GM08714 (cell line): ENCODE measurements around the gene CYTH3.
A peak's percentile ranks its signal among the peaks of the same experiment; 100 is the strongest.
"Not testable (repeated sequence)": the region's sequence is repeated elsewhere in the genome, so short reads cannot be mapped to it uniquely, and the experiment has no call there.

ENCODE experiments used
- H3K4me3 ChIP-seq: fragments of 200-500 bp; sonication (Bioruptor generic); 2 replicates; pipeline ENCODE4 v1.5.1; 2014; ENCODE audit warnings: mild to moderate bottlenecking, low read length, inconsistent platforms
- ZNF274 ChIP-seq: IDR thresholded peaks from 2 replicates; pipeline ENCODE4 v1.6.1; 2012; ENCODE audit warnings: mild to moderate bottlenecking, low read depth, low read length

The CYTH3 gene, protein sequence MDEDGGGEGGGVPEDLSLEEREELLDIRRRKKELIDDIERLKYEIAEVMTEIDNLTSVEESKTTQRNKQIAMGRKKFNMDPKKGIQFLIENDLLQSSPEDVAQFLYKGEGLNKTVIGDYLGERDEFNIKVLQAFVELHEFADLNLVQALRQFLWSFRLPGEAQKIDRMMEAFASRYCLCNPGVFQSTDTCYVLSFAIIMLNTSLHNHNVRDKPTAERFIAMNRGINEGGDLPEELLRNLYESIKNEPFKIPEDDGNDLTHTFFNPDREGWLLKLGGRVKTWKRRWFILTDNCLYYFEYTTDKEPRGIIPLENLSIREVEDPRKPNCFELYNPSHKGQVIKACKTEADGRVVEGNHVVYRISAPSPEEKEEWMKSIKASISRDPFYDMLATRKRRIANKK

GRCh38 chr7:6272481-6273323 is at the start of gene CYTH3:
Gene CYTH3, minus strand, starts transcription at chr7:6272624. Its CDS starts 117 bp downstream, at chr7:6272507.
- peak within 1 kb of the TSS; percentile 90 for H3K4me3 ChIP-seq
- no peak for TF ChIP-seq ZNF274

GRCh38 chr7:6320791-6321190 is 48.4 kb upstream of the CYTH3 start:
- TF ChIP-seq ZNF274 = no peak
- H3K4me3 ChIP-seq = no peak overlapping the region

GRCh38 chr7:6317797-6318438 is 45.5 kb upstream of the CYTH3 start:
- no peak overlapping the region for H3K4me3 ChIP-seq
- TF ChIP-seq ZNF274 = no peak

GRCh38 chr7:6316226-6316625 is 43.8 kb upstream of the CYTH3 start:
- H3K4me3 ChIP-seq = no peak overlapping the region
- no peak for TF ChIP-seq ZNF274

DNA sequence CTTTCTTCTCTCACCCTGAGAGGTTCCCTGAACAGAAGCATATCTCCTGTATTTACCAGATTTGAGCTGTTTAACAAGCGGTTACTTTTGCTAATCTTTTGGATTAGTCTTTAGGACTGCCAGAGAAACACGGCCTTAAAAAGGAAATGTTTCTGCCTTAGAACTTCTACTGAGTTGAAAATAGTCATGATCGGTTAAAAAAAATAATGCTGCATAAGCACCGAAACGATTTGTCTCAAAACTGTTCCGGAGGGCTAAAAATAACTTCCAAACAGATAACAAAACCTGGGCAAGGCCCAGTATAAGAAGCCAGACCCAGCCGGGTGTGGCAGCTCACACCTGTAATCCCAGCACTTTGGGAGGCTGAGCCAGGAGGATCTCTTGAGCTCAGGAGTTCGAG is 43.3 kb upstream of the CYTH3 start:
- TF ChIP-seq ZNF274 = no peak
- no peak overlapping the region for H3K4me3 ChIP-seq

- TF ChIP-seq ZNF274 = no peak
Measured at GRCh38 chr7:6310271-6310993, 38.0 kb upstream of the CYTH3 start.

DNA sequence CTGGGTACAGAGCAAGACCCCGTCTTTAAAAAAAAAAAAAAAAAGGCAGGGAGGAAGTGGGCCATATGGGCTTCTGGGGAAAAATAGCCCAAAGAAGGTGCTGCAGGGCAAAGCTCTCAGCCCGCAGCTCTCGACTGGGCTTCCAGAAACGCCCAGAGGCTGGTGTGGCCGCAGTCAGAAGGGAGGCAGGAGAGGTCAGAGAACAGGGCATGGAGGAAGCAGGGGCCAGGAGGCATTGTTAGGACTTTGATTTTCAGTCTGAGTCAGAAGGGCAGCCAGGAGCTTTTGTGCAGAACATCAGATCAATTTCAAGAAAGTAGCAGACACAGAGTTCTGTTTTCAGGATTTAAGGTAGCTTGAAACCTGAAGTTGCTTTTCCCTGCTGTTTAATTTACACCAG is 35.3 kb upstream of the CYTH3 start:
- no peak for TF ChIP-seq ZNF274
- H3K4me3 ChIP-seq = no peak overlapping the region

More at GRCh38 chr7:6310271-6310993, 38.0 kb upstream of the CYTH3 start:
- H3K4me3 ChIP-seq = no peak overlapping the region

DNA sequence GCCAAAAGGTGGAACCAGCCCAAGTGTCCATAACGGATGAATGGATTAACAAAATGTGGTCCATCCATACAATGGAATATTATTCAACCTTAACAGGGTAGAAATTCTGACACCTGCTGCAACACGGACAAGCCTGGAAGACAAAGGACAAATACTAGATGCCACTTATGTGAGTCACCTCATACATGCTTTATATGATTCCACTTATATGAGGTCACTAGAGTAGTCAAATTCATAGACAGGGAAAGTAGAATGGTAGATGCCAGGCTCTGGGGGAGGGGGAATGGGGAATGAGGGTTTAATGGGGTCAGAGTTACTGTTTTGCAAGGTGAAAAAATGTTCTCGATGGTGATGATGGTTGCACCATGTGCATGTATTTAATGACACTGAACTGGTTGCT is 34.0 kb upstream of the CYTH3 start:
- H3K4me3 ChIP-seq = no peak overlapping the region
- no peak for TF ChIP-seq ZNF274

DNA sequence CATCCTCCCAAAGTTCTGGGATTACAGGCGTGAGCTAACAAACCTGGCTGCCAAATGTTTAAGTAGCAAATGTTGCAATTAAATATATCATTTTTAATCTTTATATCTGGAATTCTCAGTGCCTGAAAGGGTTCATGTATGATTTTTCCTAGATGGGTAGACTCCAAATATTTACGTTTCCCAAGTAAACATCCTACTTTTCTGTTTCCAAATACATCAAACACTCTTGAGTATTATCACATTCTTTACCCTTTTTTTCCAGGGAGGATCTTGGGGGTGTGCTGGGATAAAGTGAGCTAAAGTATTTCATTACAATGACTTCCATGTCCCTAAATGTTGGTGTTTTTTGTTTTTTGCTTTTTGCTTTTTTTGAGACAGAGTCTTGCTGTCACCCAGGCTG is 32.9 kb upstream of the CYTH3 start:
- no peak for TF ChIP-seq ZNF274
- no peak overlapping the region for H3K4me3 ChIP-seq

DNA sequence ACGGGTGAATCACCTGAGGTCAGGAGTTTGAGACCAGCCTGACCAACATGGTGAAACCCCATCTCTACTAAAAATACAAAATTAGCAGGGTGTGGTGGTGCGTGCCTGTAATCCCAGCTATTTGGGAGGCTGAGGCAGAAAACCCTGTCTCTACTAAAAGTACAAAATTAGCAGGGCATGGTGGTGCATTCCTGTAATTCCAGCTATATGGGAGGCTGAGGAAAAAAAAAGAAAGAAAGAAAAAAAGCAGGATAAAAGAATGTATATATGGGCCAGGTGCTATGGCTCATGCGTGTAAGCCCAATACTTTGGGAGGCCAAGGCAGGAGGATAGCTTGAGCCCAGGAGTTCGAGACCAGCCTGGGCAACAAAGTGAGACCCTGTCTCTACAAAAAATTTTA is 29.0 kb upstream of the CYTH3 start:
- not testable (repeated sequence) for H3K4me3 ChIP-seq

- no peak for TF ChIP-seq ZNF274
- no peak overlapping the region for H3K4me3 ChIP-seq
Measured at GRCh38 chr7:6299774-6300173, 27.4 kb upstream of the CYTH3 start.

- TF ChIP-seq ZNF274 = no peak
Measured at GRCh38 chr7:6294839-6295238, 22.4 kb upstream of the CYTH3 start.

DNA sequence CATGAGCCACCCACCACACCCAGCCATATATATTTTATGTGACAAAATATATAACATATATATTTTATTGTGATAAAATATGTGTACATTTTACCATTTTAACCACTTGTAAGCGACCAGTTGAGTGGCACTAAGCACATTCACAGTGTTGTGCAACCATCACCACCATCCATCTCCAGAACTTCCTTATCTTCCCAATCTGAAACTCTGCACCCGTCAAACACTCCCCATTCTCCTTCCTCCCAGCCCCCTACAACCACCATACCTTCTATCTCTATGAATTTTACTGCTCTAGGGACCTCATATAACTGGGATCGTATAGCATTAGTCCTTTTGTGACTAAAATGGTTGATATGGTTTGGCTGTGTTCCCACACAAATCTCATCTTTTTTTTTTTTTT is 20.8 kb upstream of the CYTH3 start:
- H3K4me3 ChIP-seq = no peak overlapping the region
- TF ChIP-seq ZNF274 = no peak

More at GRCh38 chr7:6294839-6295238, 22.4 kb upstream of the CYTH3 start:
- H3K4me3 ChIP-seq = no peak overlapping the region

- not testable (repeated sequence) for H3K4me3 ChIP-seq
Measured at GRCh38 chr7:6291941-6292340, 19.5 kb upstream of the CYTH3 start.

DNA sequence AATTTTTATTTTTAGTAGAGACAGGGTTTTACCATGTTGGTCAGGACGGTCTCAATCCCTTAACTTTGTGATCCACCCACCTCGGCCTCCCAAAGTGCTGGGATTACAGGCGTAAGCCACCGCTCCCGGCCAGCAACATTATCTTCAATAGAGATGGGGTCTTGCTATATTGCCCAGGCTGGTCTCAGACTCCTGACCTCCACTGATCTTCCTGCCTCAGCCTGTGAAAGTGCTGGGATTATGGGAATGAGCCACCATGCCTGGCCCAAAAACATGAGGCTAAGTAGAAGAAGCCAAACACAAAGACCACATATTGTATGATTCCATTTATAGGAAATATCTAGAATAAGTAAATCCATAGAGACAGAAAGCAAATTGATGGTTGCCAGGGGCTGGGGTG is 19.1 kb upstream of the CYTH3 start:
- no peak for TF ChIP-seq ZNF274
- no peak overlapping the region for H3K4me3 ChIP-seq
